Right lung (tissue), 5 donors: ENCODE data around the gene SRRM2. TPM values are rescaled to one million over a fixed set of nuclear protein-coding genes. Genes with fewer than 3 reads are reported as not detected.

ENCODE experiments used
- DNase-seq, 2 donors: peaks; one replicate each; pipeline ENCODE4 v3.0.0-alpha.2; 2013
- polyA plus RNA-seq, 5 donors: library from polyadenylated mRNA; unstranded; fragments of 120-200 nt; gene quantifications; one replicate each; pipeline versions ENCODE4 v1.2.1 to v1.2.3, GENCODE V29; 2013; ENCODE audit warnings: inconsistent platforms in 1 of 5, low replicate concordance in 1 of 5; ENCODE audit not compliant: insufficient read length in 5 of 5, insufficient read depth in 1 of 5

SRRM2 gene
- polyA plus RNA-seq, 5 donors = 524 to 630 (median 557) TPM

- no peak for DNase-seq
These were observed 21.9 kb downstream of the SRRM2 start for GRCh38 chr16:2774161-2774891.

DNA sequence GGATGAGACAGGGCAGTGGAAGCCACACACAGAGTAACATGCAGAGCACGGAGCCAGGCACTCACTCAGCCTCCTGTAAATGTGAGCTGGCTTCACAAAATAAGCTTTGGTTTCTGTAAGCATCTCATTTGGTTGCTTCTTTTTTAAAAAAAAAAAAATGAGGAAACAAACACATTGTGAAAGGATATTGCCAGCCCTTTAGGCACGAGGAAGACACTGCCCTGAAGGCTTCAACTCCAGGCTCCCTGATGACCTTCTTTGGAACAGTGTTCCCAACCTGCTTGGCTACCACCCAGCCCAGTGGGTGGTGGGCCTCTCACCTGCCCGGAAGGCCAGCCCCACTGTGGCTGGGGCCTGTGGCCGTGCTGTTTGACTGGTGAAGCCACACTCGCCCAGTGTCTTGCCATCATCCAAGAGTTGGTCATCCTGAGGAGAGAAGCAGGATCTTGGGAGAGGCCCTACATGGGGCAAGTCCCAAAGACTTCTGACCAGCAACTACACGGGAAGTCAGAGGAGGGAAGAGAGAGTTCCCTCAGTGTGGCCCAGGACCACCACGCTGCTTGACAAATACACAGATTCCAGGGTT is 22.8 kb downstream of the SRRM2 start:
- DNase-seq = no peak

DNA sequence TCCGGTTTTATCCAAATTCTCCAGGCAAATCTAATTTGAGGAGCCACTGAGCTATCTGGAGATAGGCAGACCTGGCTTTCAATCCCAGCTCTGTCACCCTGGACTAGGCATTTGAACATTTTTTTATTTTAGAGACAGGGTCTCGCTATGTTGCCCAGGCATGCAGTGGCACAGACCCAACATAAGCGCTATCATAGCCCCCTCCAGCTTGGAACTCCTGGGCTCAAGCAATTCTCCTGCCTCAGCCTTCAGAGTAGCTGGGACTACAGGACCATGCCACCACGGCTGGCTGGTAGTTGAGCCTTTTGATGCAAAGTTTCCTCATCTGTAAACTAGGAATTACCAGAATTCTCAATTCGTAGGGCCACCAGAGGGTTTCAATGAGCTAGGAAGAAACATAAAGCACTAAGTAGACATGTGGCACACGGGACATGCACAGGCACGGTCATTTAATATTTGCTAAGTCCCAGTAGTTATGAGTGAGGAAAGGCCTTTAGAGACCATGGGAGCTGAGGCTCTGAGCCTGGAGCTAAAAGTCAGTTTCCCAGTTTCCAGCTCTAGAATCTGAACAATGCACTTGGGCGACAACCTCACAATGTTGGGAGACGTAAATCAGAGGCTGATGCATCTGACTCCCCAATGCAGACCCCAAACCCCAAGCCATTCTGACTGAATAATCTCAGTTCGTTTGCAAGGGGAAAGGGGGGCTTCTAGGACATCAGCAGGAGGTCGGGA is 23.5 kb downstream of the SRRM2 start:
- no peak for DNase-seq

GRCh38 chr16:2776500-2777139 is 24.2 kb downstream of the SRRM2 start:
- peak in 1 of 2 donors; percentile 19 for DNase-seq

DNA sequence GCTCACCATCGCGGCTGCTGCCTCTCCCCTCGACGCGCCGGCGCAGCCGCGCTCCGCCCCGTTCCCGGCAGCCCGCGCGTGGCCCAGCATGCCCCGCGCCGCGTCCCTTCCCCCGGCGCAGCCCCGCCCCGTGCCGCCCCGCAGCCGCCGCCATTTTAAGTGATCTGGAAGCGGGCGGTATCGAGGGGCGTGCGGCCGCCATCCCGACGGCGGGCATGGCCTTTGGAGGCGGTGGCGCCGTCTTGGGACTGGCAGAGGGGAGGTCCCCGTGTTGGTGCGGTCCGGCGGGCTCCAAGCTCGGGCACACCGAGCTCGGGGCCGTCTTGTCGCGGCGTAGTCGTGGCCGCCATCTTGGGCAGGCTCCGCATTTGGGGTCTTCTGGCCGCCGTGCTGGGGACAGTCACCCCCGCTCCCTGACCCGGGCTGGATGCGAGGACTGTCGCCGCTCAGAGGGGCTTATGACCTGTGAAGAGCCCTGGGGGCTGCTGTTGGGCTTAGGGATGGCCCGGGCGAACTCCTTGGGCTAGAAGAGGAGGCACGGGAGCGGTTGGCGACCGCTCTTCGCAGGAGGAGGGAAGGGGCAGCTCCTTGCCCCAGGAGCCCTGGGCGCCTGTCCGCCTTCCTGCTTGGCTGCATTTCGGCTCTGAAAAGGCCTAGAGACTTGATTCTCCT is 24.9 kb downstream of the SRRM2 start, which contains the start of gene ELOB:
Gene ELOB, minus strand, starts transcription at position 50 of the 672 bp plus-strand sequence. Its CDS starts 41 bp downstream, at position 9.
- DNase-seq = peak; percentile 88 to 90

GRCh38 chr16:2777903-2778629 is 25.6 kb downstream of the SRRM2 start:
- DNase-seq = peak; percentile 16 to 31

DNA sequence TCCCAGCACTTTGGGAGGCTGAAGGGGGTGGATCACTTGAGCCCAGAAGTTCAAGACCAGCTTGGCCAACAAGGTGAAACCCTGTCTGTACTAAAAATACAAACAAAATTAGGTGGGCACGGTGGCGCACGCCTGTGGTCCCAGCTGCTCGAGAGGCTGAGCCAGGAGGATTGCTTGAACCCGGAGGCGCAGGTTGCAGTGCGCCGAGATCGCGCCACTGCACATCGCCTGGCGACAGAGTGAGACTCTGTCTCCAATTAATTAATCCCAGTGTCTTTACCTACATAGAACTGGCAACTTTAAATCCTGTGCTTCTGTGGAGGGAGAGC is 26.2 kb downstream of the SRRM2 start:
- no peak for DNase-seq

GRCh38 chr16:2779151-2779920 is 26.9 kb downstream of the SRRM2 start:
- no peak for DNase-seq

DNA sequence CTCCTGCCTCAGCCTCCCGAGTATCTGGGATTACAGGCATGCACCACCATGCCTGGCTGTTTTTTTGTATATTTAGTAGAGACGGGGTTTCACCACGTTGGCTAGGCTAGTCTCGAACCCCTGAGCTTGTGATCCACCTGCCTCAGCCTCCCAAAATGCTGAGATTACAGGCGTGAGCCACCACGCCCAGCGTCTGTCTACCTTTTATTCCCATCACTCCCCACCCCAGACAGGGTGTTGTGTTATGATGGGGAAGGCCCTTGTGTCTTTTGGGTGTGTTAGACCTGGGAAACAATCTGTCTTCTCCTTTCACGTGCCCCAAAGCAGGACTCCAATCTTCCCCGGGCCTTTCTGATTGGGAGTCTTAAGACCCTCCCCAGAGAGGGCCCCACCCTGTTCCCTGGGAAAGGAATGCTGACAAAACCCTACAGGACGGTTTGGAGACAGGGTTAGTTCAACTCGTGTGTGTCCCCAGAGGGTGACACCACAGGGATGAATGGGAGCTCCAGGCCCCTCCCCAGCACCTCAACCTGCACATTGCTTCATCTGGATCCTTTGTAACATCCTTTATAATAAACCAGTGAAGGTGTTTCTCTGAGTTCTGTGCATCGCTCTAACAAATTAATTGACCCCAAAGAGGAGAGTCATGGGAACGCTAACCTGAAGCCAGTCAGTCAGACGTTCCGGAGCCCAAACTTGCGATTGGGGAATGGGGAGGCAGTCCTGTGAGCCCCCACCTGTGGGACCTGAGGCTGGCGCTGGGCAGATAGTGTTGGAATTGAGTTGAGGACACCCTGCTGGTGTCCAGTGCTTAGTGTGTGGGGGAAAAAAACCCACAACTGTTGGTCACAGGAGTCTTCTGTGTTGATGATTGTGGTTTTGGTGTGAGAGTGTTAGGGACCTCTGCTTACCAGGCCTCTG is 27.8 kb downstream of the SRRM2 start:
- DNase-seq = no peak

- no peak for DNase-seq
These were observed 30.3 kb downstream of the SRRM2 start for GRCh38 chr16:2782583-2783351.

GRCh38 chr16:2783581-2784357 is 31.3 kb downstream of the SRRM2 start:
- no peak for DNase-seq

- no peak for DNase-seq
These were observed 32.1 kb downstream of the SRRM2 start for GRCh38 chr16:2784358-2785100.

GRCh38 chr16:2785101-2785991 is 32.9 kb downstream of the SRRM2 start:
- no peak for DNase-seq

- DNase-seq = no peak
These were observed 33.8 kb downstream of the SRRM2 start for GRCh38 chr16:2786061-2786825.

DNA sequence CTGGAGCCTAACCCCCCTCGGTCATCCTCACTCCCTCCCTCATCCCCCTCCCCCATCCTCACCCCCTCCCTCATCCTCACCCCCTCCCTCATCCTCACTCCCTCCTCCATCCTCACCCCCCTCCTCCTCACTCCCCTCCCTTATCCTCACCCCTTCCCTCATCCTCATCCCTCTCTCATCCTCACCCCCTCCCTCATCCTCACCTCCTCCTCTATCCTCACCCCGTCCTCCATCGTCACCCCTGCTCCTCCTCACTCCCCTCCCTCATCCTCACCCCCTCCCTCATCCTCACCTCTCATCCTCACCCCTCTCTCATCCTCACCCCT is 34.4 kb downstream of the SRRM2 start:
- no peak for DNase-seq
